ENCODE results near the gene ITGAD.

ITGAD gene

DNA sequence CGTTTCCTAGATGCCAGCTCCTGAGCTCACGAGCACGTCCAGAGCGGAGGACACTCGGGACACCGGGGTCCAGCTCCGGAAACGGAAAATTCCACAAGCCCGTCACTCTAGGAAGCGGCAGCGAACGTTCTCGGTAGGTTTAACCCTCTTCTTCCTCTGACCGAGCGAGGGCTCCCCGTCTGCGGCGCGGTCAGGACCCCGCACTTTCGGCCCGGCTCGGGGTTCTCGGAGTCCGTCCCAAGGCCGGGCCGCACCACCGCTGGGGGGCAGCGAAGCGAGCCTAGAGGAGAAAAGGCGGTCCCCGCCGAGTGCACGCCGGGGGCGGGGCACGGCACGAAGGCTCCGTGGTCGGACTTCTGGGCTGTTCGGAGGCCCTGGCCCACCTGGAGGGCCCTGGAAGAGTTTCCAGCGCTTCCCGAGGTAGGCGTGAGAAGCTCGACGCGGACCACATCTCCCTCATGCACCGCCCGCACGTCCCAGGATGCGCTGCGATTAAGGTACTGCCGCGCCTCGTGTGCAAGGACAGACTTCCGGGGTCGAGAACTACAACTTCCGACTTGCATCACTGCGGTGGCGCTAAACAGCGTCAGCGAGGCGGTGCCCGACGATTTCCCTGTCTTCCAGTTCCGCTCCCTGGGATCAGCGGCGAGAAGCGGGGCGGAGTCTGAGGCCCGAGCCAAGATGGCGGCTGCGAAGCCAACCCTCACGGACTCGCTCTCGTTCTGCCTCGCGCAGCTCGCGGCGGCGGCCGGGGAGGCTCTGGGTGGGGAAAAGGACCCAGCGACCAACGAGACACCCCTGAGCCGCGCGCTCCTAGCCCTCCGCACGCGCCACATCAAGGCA, 65.9 kb downstream of the ITGAD start, which contains the start of gene ARMC5:
Gene ARMC5 (plus strand): TSS at position 658 of the 843 bp plus-strand sequence. CDS start 24 bp downstream, at position 682.
- DNase-seq (ENCODE audit: low read depth in 2 of 2): peak; percentile 96 to 97

GRCh38 chr16:31459687-31460581, 66.8 kb downstream of the ITGAD start:
- peak; percentile 100 for DNase-seq (ENCODE audit: low read depth in 2 of 2)

- DNase-seq (ENCODE audit: low read depth in 2 of 2): no peak
These were observed 67.5 kb downstream of the ITGAD start for GRCh38 chr16:31460582-31461002.

DNA sequence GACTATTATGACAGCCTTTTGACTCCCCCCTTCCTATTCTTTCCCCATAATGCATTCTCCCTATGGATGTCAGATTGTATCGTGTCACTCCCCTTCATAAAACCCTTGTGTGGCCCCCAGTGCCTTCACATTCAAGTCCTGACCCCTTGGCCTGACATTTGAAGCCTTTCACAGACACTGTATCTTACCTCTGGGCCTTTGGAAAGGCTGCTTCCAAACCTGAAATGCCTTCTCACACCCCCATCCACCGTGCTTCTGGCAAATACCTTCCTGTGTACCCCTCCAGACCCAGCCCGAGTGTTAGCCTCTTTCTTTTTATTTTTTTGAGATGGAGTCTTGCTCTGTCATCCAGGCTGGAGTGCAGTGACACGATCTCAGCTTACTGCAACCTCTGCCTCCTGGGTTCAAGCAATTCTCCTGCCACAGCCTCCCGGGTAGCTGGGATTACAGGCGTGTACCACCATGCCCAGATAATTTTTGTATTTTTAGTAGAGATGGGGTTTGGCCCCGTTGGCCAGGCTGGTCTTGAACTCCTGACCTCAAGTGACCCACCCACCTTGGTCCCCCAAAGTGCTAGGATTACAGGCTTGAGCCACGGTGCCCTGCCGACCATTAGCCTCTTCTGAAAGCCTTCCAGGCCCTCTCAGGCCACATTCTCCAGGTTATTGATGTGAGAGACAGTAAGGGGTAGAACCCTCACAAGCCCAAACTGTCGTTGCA, 68.2 kb downstream of the ITGAD start:
- DNase-seq (ENCODE audit: low read depth in 2 of 2): no peak

DNA sequence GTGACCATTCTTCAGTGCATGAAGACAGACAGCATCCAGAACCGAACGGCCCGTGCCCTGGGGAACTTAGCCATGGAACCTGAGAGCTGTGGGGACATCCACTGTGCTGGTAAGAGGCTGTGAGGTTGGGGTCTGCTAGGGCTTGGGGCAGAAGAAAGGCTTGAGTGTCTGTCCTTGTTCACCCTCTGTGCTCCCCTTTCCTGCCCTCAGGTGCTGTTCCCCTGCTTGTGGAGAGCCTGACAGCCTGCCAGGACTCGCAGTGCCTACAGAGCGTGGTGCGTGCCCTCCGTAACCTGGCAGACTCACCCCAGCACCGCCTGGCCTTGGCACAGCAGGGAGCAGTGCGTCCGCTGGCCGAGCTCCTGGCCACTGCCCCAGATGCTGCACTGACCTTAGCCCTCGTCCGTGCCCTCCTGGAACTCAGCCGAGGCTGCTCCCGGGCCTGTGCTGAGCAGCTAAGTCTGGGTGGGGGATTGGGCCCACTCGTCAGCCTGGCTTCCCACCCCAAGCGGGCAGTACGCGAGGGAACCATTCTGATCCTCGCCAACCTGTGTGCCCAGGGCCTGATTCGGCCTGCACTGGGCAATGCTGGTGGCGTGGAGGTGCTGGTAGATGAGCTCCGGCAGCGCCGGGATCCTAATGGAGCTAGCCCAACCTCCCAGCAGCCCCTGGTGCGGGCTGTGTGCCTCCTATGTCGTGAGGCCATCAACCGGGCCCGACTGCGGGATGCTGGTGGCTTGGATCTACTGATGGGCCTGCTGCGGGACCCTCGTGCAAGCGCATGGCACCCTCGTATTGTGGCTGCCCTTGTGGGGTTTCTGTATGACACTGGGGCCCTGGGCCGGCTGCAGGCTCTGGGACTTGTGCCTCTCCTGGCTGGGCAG, 69.0 kb downstream of the ITGAD start:
- DNase-seq (ENCODE audit: low read depth in 2 of 2): no peak

GRCh38 chr16:31464348-31464769, 71.2 kb downstream of the ITGAD start:
- DNase-seq (ENCODE audit: low read depth in 2 of 2): no peak

DNA sequence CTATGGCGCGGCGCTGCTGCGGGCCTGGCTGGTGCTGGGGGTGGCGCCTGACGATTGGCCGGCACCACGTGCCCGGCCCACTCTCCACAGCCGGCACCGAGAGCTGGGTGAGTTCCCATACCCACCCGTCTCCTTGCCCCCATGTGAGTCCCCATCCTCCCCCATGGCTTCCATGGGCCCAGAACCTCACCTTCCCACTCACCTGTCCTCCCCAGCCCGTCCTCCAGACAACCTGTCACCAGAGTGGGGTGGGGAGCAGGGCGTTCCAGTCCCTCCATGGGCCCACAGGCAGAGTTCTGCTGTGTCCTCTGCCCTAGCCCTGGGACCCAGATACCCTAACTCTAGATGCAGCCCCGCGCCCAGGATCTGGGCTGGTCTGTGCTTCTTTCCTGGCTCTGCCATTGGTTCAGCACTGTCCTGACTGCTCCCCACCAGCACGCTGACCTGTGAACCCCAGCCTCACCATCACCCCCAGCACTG, 71.7 kb downstream of the ITGAD start:
- DNase-seq (ENCODE audit: low read depth in 2 of 2): no peak

DNA sequence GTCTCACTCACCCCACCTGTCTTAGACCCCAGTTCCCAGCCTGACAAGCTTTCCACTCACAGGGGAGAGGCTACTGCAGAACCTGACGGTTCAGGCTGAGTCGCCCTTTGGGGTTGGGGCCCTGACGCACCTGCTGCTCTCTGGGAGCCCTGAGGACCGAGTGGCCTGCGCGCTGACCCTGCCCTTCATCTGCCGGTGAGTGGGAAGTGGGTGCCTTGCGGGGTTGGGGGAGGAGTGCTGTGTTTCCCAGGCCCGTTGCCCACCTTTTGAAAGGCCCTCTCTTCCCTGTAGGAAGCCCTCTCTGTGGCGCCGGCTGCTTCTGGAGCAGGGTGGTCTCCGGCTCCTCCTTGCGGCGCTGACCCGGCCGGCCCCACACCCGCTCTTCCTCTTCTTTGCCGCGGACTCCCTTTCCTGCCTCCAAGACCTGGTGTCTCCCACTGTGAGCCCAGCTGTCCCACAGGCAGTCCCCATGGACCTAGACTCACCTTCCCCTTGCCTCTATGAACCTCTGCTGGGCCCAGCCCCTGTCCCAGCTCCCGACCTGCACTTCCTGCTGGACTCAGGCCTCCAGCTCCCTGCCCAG, 72.7 kb downstream of the ITGAD start:
- DNase-seq (ENCODE audit: low read depth in 2 of 2): no peak

GRCh38 chr16:31466381-31466841, 73.3 kb downstream of the ITGAD start:
- no peak for DNase-seq (ENCODE audit: low read depth in 2 of 2)

DNA sequence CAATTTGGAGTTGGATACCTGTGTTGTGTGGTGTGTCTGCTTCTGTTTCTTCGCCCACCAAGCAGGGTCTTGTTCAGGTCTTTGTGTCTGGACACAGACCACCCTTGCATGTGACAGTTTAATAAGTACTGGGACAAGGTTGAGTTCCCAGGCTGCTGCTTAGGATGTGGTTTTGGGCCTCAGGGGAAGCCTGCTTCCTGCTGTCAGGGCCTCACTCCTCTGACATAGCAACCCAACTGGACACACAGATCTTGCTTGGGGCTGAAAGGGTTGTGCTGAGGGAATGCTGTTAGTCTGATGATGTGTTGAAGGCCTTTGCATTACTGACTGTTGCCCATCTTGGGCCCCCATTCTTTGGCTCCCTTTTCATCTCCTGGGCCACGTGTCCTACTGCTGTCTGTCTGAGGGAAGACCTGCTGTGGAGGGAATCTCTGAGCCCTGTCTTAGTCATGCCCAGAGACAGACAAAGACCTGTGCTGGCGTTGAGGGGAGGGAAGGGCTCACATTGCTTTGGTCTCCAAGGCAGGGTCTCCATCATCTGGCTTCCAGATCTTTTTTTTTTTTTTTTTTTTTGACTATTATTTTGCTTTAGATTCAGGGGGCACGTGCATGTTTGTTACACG, 74.1 kb downstream of the ITGAD start:
- DNase-seq (ENCODE audit: low read depth in 2 of 2): no peak

DNA sequence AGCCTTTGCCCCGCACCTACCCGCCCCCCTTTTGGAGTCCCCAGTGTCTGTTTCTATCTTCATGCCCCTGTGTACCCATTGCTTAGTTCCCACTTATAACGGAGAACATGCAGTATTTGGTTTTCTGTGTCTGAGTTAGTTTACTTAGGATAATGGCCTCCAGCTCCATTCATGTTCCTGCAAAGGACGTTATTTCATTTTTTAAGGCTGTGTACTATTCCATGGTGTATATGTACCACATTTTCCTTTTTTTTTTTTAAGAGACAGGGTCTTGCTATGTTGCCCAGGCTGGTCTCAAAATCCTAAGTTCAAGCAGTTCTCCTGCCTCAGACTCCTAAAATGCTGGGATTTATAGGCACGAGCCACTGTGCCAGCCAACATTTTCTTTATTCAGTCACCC, 74.7 kb downstream of the ITGAD start:
- no peak for DNase-seq (ENCODE audit: low read depth in 2 of 2)

DNA sequence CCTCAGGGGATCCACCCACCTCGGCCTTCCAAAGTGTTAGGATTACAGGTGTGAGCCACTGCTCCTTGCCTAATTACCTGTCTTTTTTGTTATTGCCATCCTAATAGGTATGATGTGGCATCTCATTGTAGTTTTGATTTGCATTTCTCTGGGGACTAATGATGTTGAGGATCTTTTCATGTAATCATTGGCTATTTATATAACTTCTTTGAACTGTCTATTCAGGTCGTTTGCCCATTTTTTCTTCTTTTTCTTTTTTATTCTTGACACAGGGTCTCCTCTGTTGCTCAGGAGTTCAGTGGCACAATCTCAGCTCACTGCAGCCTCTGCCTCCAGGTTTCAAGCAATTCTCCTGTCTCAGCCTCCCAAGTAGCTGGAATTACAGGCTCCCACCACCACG, 77.5 kb downstream of the ITGAD start:
- no peak for DNase-seq (ENCODE audit: low read depth in 2 of 2)

- DNase-seq (ENCODE audit: low read depth in 2 of 2): no peak
These were observed 78.2 kb downstream of the ITGAD start for GRCh38 chr16:31471241-31471874.

- no peak for DNase-seq (ENCODE audit: low read depth in 2 of 2)
These were observed 79.0 kb downstream of the ITGAD start, which contains the start of gene TGFB1I1 for GRCh38 chr16:31471875-31472708. TGFB1I1 (plus strand) TSS chr16:31472152; CDS start chr16:31472189, 37 bp downstream.

- no peak for DNase-seq (ENCODE audit: low read depth in 2 of 2)
These were observed 79.6 kb downstream of the ITGAD start for GRCh38 chr16:31472709-31473203.

DNA sequence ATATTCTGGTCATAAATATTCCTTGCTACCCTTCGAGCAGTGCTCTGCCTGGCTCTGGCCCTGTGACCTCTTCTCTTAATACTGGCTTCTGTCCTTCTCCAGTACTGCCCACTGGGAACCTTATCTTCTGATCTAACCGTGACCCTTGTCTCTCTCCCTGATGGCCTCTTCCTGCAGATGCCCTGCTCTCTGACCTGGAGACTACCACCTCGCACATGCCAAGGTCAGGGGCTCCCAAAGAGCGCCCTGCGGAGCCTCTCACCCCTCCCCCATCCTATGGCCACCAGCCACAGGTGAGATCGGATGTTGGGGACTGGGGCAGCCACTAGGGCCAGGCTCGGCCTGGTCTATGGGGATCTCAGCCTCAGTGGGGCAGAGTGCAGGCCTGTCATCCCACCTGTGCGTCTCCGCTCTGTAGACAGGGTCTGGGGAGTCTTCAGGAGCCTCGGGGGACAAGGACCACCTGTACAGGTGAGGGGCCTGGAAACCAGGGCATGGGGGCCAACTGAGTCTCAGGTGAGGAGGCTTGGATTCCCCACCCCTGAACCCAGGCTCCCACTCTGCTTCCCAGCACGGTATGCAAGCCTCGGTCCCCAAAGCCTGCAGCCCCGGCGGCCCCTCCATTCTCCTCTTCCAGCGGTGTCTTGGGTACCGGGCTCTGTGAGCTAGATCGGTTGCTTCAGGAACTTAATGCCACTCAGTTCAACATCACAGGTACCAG, 80.3 kb downstream of the ITGAD start:
- no peak for DNase-seq (ENCODE audit: low read depth in 2 of 2)

DNA sequence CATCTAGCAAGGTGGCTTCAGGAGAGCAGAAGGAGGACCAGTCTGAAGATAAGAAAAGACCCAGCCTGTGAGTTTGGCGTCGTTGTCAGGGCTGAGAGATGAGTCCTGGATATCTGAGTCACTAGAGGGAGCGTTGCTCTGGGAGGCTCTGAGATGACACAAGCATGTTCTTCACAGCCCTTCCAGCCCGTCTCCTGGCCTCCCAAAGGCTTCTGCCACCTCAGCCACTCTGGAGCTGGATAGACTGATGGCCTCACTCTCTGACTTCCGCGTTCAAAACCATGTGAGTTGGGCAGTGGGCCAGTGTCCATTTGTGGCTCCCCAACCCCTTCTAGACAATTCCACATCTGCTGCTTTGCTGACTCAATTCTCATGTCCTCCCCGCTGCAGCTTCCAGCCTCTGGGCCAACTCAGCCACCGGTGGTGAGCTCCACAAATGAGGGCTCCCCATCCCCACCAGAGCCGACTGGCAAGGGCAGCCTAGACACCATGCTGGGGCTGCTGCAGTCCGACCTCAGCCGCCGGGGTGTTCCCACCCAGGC, 81.1 kb downstream of the ITGAD start:
- no peak for DNase-seq (ENCODE audit: low read depth in 2 of 2)
